ENCODE data around the gene GRK7. TPM values are rescaled to one million over a fixed set of nuclear protein-coding genes. Genes with fewer than 3 reads are reported as not detected.

The GRK7 gene
- total RNA-seq, 1 donor from 2014 or later = 0.14 TPM

DNA sequence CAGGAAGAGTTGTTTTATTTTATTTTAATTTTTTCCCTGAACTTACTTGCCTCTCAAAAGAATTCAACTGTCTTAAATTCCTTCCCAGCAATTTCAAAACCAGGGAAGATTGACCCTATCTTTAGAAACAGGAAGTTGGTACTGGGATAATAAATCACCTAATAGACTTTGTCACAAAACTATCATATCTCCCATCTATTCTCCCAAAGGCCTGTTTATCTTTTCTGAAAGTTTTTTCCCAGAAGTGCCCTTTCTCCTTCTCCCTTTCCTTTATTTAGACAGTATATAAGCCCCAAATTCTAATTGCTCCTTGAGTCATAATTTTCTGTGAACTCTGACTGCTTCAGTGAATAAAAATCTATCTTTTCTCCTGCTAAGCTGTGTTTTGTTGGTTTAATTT, 28.0 kb upstream of the GRK7 start:
- Mint-ChIP-seq H3K27me3 (no peaks in the 10 kb centered on the region), H3K4me1 (ENCODE audit: low read depth) (peaks cover 7% of the 10 kb centered on the region), H3K9me3 (ENCODE audit: low read depth) (no peaks in the 10 kb centered on the region), H3K4me3 (ENCODE audit: low read depth) (no peak overlapping the region), H3K36me3 (ENCODE audit: insufficient read depth) (no peaks in the 10 kb centered on the region), H3K27ac (no peak overlapping the region)
- TF ChIP-seq CTCF (IDR thresholded peaks at IDR 0.05; ENCODE audit: unreplicated experiment) = no peak
- DNase-seq (ENCODE audit: low spot score, unreplicated experiment) = no peak

DNA sequence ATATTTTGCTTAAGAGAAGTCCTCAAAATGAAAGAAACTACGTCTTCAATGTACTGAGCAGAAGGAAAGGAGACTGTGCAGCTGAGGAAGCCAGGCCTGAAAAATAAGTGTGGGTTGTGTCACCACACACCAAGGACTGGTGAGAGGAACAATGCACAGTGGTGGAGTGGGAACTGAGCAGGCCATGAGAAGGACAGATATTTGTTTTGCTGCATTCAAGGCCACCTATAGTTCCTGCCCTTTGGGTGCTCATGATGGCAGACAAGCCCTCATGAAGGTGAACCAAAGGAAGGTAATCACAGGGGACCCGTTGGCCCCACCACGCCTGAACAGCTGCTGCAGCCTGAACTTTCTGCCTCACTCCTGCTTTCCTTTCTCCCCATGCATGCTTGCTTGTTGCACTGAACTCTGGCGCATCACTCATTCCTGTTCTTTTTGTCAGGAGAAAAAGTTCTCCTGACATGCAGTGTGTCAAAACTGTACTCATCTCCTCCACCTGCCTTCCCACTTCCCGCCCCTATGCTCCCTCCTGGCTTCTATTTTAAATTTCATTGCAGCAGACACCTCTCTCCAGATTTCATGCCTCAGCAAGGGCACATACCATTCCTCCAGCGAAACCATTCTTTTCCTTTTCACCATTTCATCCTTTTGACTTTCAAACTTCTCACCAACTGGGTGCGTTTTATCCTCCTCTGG, 27.3 kb upstream of the GRK7 start:
- no peaks in the 10 kb centered on the region for H3K36me3 Mint-ChIP-seq (ENCODE audit: insufficient read depth)

GRCh38 chr3:141737093-141737492, 26.1 kb upstream of the GRK7 start:
- H3K27me3 Mint-ChIP-seq = no peaks in the 10 kb centered on the region
- no peak for DNase-seq (ENCODE audit: low spot score, unreplicated experiment)
- H3K36me3 Mint-ChIP-seq (ENCODE audit: insufficient read depth) = no peaks in the 10 kb centered on the region
- peak overlapping the region; percentile 15 for H3K27ac Mint-ChIP-seq
- TF ChIP-seq CTCF (IDR thresholded peaks at IDR 0.05; ENCODE audit: unreplicated experiment) = no peak
- H3K9me3 Mint-ChIP-seq (ENCODE audit: low read depth) = no peaks in the 10 kb centered on the region
- peaks cover 18% of the 10 kb centered on the region for H3K4me1 Mint-ChIP-seq (ENCODE audit: low read depth)
- H3K4me3 Mint-ChIP-seq (ENCODE audit: low read depth) = no peak overlapping the region

More for the DNA sequence above, 27.3 kb upstream of the GRK7 start:
- no peaks in the 10 kb centered on the region for H3K27me3 Mint-ChIP-seq
- TF ChIP-seq CTCF (IDR thresholded peaks at IDR 0.05; ENCODE audit: unreplicated experiment) = no peak
- no peak for DNase-seq (ENCODE audit: low spot score, unreplicated experiment)
- H3K9me3 Mint-ChIP-seq (ENCODE audit: low read depth) = no peaks in the 10 kb centered on the region
- H3K27ac Mint-ChIP-seq = no peak overlapping the region
- H3K4me3 Mint-ChIP-seq (ENCODE audit: low read depth) = no peak overlapping the region
- peaks cover 12% of the 10 kb centered on the region for H3K4me1 Mint-ChIP-seq (ENCODE audit: low read depth)

GRCh38 chr3:141737678-141738021, 25.6 kb upstream of the GRK7 start:
- TF ChIP-seq CTCF (IDR thresholded peaks at IDR 0.05; ENCODE audit: unreplicated experiment) = no peak
- no peak for DNase-seq (ENCODE audit: low spot score, unreplicated experiment)
- H3K9me3 Mint-ChIP-seq (ENCODE audit: low read depth) = no peaks in the 10 kb centered on the region
- H3K36me3 Mint-ChIP-seq (ENCODE audit: insufficient read depth) = peaks cover 2% of the 10 kb centered on the region
- H3K27me3 Mint-ChIP-seq = no peaks in the 10 kb centered on the region
- peaks cover 20% of the 10 kb centered on the region for H3K4me1 Mint-ChIP-seq (ENCODE audit: low read depth)
- peak overlapping the region; percentile 81 for H3K4me3 Mint-ChIP-seq (ENCODE audit: low read depth)
- H3K27ac Mint-ChIP-seq = peak overlapping the region; percentile 91

GRCh38 chr3:141738022-141738890, 25.0 kb upstream of the GRK7 start, which contains the start of gene RNF7:
Gene RNF7 (plus strand): TSS chr3:141738298. CDS start chr3:141738342, 44 bp downstream.
- H3K4me1 Mint-ChIP-seq (ENCODE audit: low read depth) = peaks cover 23% of the 10 kb centered on the region
- H3K27ac Mint-ChIP-seq = peak within 1 kb of the TSS; percentile 98
- H3K9me3 Mint-ChIP-seq (ENCODE audit: low read depth) = no peaks in the 10 kb centered on the region
- no peaks in the 10 kb centered on the region for H3K27me3 Mint-ChIP-seq
- peak; percentile 91 for TF ChIP-seq CTCF (IDR thresholded peaks at IDR 0.05; ENCODE audit: unreplicated experiment)
- peak; percentile 94 for DNase-seq (ENCODE audit: low spot score, unreplicated experiment)
- peaks cover 2% of the 10 kb centered on the region for H3K36me3 Mint-ChIP-seq (ENCODE audit: insufficient read depth)
- peak within 1 kb of the TSS; percentile 81 for H3K4me3 Mint-ChIP-seq (ENCODE audit: low read depth)

Measured in progenitor cell of endocrine pancreas (in vitro differentiated cells).